HepG2 (cell line): Measurements from ENCODE around the gene CDK14. TPM values are rescaled to one million over a fixed set of nuclear protein-coding genes. Genes with fewer than 3 reads are reported as not detected.

ENCODE experiments used
- AHR ChIP-seq: IDR thresholded peaks from 2 replicates; pipeline ENCODE4 v1.6.1; 2018; ENCODE audit warnings: missing genetic modification reagents, missing compliant biosample characterization
- BORCS8-MEF2B ChIP-seq: sonication (generic); formaldehyde crosslinking; IDR thresholded peaks from 2 replicates; pipeline ENCODE4 v1.8.0; 2022; ENCODE audit warnings: mild to moderate bottlenecking, missing genetic modification reagents
- GATAD2A ChIP-seq: IDR thresholded peaks from 2 replicates; pipeline ENCODE4 v1.6.1; 2016
- GPN1 ChIP-seq: sonication (generic); formaldehyde crosslinking; IDR thresholded peaks from 2 replicates; pipeline ENCODE4 v1.5.1; 2020; ENCODE audit warnings: missing genetic modification reagents, borderline replicate concordance
- JUNB ChIP-seq: sonication (generic); formaldehyde crosslinking; IDR thresholded peaks from 2 replicates; pipeline ENCODE4 v1.8.0; 2022; ENCODE audit warnings: missing genetic modification reagents, mild to moderate bottlenecking, borderline replicate concordance
- MED1 ChIP-seq: sonication (generic); formaldehyde crosslinking; IDR thresholded peaks from 2 replicates; pipeline ENCODE4 v1.4.0; 2020; ENCODE audit warnings: missing genetic modification reagents
- PITX1 ChIP-seq: sonication (generic); formaldehyde crosslinking; IDR thresholded peaks from 2 replicates; pipeline ENCODE4 v1.5.1; 2020; ENCODE audit warnings: mild to moderate bottlenecking, missing genetic modification reagents
- SRSF1 ChIP-seq: fragments of 200-400 bp; formaldehyde crosslinking; optimal IDR thresholded peaks from 2 replicates; pipeline ENCODE3; 2017; ENCODE audit warnings: mild to moderate bottlenecking, low read depth, low read length, moderate library complexity
- TGIF2 ChIP-seq: IDR thresholded peaks from 2 replicates; pipeline ENCODE4 v1.6.1; 2016; ENCODE audit warnings: control low read depth, missing compliant biosample characterization
- ZMYM4 ChIP-seq: sonication (generic); formaldehyde crosslinking; IDR thresholded peaks from 2 replicates; pipeline ENCODE4 v1.8.1; 2023; ENCODE audit warnings: mild to moderate bottlenecking, missing genetic modification reagents
- ZNF333 ChIP-seq: sonication (generic); formaldehyde crosslinking; IDR thresholded peaks from 2 replicates; pipeline ENCODE4 v1.4.0; 2020; ENCODE audit warnings: mild to moderate bottlenecking, missing genetic modification reagents, borderline replicate concordance
- polyA plus RNA-seq, 8 experiments: library from polyadenylated mRNA; depleted of rRNA in 3 of 8; stranded (reverse) in 7 of 8; unstranded in 1 of 8; fragments of >200 nt; fragmentation: Illumina TruSeq in 4 of 8; extraction: Trizol in 4 of 8; gene quantifications; 2 replicates each; pipeline versions ENCODE4 v1.2.1 to v1.2.3, GENCODE V29; 2011 to 2016; ENCODE audit warnings: low read depth in 4 of 8, missing spikeins in 1 of 8, mixed read lengths in 1 of 8; ENCODE audit not compliant: insufficient read depth in 1 of 8
- total RNA-seq, 5 experiments: library from RNA; depleted of rRNA; stranded (reverse); fragments of >200 nt; fragmentation: Illumina TruSeq; extraction: Trizol; gene quantifications; 2 replicates each; pipeline ENCODE4 v1.2.3, GENCODE V29; 2016; ENCODE audit warnings: low read depth in 1 of 5
- TF ChIP-seq, protein P1 (sequence below): sonication (generic); formaldehyde crosslinking; IDR thresholded peaks from 2 replicates; pipeline ENCODE4 v1.5.1; 2020; ENCODE audit warnings: mild to moderate bottlenecking, missing genetic modification reagents, borderline replicate concordance
- TF ChIP-seq, protein P2 (sequence below): sonication (generic); formaldehyde crosslinking; IDR thresholded peaks from 2 replicates; pipeline ENCODE4 v1.4.0; 2020; ENCODE audit warnings: missing genetic modification reagents, mild to moderate bottlenecking, borderline replicate concordance
- TF ChIP-seq, protein P3 (sequence below): IDR thresholded peaks from 2 replicates; pipeline ENCODE4 v1.6.1; 2012; ENCODE audit warnings: inconsistent platforms
- TF ChIP-seq, protein P4 (sequence below), 2 experiments: sonication (generic) in 1 of 2; formaldehyde crosslinking in 1 of 2; IDR thresholded peaks; 2 replicates each; pipeline versions ENCODE4 v1.4.0 to v1.6.1; 2016 to 2020; ENCODE audit warnings: borderline replicate concordance in 1 of 2, low read depth in 1 of 2, mild to moderate bottlenecking in 1 of 2, missing genetic modification reagents in 1 of 2
- TF ChIP-seq, protein P5 (sequence below): sonication (generic); formaldehyde crosslinking; IDR thresholded peaks from 2 replicates; pipeline ENCODE4 v1.4.0; 2020; ENCODE audit warnings: mild to moderate bottlenecking, missing genetic modification reagents

CDK14 gene
- total and polyA plus RNA-seq, 2 of the 13 experiments (the other 11 are each of a cell fraction or from before 2014, with no cell fraction given) = 0.26 to 0.71 TPM

DNA sequence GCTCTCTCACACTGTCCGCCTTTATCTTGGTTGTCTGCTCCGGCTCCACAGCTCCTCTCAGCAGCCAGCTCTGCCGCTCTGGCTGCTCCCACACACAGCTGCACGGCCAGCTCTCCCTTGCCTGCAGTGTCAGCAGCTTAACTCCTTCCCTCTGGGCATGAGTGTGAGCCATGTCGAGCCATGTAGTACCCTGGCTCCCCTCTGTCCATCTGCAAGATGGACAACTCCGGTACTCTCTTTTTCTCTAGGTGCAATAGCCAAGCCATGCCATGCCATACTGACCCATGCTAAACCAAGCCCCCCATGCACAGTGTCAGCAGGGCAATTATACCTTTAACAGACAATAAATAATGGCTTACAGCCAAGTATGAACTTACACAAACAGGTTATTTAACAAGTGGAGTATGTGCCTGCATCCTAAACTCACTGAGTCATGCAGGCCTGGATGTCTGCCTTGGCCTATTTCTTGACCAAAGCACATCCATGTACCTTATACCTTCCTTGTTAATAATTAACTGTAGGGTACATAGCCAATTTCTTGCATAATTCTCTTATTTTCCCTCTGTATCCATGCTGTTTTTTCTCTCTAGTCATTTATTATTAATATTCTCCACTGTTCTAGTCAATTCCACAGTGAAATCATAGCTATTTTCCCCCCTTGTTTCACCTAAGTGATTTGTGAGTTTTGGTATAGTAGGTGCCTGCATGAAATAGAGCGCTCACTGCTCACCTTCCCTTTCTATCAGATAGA lies 170.9 kb downstream of the CDK14 start (continued):
- TF ChIP-seq, protein P1, sequence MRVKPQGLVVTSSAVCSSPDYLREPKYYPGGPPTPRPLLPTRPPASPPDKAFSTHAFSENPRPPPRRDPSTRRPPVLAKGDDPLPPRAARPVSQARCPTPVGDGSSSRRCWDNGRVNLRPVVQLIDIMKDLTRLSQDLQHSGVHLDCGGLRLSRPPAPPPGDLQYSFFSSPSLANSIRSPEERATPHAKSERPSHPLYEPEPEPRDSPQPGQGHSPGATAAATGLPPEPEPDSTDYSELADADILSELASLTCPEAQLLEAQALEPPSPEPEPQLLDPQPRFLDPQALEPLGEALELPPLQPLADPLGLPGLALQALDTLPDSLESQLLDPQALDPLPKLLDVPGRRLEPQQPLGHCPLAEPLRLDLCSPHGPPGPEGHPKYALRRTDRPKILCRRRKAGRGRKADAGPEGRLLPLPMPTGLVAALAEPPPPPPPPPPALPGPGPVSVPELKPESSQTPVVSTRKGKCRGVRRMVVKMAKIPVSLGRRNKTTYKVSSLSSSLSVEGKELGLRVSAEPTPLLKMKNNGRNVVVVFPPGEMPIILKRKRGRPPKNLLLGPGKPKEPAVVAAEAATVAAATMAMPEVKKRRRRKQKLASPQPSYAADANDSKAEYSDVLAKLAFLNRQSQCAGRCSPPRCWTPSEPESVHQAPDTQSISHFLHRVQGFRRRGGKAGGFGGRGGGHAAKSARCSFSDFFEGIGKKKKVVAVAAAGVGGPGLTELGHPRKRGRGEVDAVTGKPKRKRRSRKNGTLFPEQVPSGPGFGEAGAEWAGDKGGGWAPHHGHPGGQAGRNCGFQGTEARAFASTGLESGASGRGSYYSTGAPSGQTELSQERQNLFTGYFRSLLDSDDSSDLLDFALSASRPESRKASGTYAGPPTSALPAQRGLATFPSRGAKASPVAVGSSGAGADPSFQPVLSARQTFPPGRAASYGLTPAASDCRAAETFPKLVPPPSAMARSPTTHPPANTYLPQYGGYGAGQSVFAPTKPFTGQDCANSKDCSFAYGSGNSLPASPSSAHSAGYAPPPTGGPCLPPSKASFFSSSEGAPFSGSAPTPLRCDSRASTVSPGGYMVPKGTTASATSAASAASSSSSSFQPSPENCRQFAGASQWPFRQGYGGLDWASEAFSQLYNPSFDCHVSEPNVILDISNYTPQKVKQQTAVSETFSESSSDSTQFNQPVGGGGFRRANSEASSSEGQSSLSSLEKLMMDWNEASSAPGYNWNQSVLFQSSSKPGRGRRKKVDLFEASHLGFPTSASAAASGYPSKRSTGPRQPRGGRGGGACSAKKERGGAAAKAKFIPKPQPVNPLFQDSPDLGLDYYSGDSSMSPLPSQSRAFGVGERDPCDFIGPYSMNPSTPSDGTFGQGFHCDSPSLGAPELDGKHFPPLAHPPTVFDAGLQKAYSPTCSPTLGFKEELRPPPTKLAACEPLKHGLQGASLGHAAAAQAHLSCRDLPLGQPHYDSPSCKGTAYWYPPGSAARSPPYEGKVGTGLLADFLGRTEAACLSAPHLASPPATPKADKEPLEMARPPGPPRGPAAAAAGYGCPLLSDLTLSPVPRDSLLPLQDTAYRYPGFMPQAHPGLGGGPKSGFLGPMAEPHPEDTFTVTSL (CRISPR knock-in tag) = peak; percentile 81; the same call in 1 of the 2 replicates
- TF ChIP-seq GATAD2A (CRISPR knock-in tag) = peak; percentile 95
- TF ChIP-seq, protein P2, sequence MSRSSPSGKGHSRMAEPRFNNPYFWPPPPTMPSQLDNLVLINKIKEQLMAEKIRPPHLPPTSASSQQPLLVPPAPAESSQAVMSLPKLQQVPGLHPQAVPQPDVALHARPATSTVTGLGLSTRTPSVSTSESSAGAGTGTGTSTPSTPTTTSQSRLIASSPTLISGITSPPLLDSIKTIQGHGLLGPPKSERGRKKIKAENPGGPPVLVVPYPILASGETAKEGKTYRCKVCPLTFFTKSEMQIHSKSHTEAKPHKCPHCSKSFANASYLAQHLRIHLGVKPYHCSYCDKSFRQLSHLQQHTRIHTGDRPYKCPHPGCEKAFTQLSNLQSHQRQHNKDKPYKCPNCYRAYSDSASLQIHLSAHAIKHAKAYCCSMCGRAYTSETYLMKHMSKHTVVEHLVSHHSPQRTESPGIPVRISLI (CRISPR knock-in tag) = peak; percentile 62; the same call in 1 of the 2 replicates
- TF ChIP-seq, protein P3, sequence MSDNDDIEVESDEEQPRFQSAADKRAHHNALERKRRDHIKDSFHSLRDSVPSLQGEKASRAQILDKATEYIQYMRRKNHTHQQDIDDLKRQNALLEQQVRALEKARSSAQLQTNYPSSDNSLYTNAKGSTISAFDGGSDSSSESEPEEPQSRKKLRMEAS = peak; percentile 13; the same call in 1 of the 2 replicates
- TF ChIP-seq, protein P4, sequence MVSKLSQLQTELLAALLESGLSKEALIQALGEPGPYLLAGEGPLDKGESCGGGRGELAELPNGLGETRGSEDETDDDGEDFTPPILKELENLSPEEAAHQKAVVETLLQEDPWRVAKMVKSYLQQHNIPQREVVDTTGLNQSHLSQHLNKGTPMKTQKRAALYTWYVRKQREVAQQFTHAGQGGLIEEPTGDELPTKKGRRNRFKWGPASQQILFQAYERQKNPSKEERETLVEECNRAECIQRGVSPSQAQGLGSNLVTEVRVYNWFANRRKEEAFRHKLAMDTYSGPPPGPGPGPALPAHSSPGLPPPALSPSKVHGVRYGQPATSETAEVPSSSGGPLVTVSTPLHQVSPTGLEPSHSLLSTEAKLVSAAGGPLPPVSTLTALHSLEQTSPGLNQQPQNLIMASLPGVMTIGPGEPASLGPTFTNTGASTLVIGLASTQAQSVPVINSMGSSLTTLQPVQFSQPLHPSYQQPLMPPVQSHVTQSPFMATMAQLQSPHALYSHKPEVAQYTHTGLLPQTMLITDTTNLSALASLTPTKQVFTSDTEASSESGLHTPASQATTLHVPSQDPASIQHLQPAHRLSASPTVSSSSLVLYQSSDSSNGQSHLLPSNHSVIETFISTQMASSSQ (IDR thresholded peaks at IDR 0.05; ENCODE audit: low read depth) = peak; percentile 99
- TF ChIP-seq, protein P4 (CRISPR knock-in tag; IDR thresholded peaks at IDR 0.05; ENCODE audit: borderline replicate concordance) = peak; percentile 99
- no peak for TF ChIP-seq GPN1 (CRISPR knock-in tag)
- TF ChIP-seq SRSF1 = no peak
- peak; percentile 79 for TF ChIP-seq PITX1
- TF ChIP-seq TGIF2 (CRISPR knock-in tag) = no peak
- no peak for TF ChIP-seq AHR (CRISPR knock-in tag)
- TF ChIP-seq, protein P5, sequence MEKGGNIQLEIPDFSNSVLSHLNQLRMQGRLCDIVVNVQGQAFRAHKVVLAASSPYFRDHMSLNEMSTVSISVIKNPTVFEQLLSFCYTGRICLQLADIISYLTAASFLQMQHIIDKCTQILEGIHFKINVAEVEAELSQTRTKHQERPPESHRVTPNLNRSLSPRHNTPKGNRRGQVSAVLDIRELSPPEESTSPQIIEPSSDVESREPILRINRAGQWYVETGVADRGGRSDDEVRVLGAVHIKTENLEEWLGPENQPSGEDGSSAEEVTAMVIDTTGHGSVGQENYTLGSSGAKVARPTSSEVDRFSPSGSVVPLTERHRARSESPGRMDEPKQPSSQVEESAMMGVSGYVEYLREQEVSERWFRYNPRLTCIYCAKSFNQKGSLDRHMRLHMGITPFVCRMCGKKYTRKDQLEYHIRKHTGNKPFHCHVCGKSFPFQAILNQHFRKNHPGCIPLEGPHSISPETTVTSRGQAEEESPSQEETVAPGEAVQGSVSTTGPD (CRISPR knock-in tag) = 0 out of 2 replicates have a peak, but pooled peaks have one; percentile 22
- TF ChIP-seq BORCS8-MEF2B = no peak
- no peak for TF ChIP-seq ZNF333
- peak; percentile 60 for TF ChIP-seq ZMYM4 (CRISPR knock-in tag)
- TF ChIP-seq MED1 (CRISPR knock-in tag) = peak; percentile 82; the same call in 1 of the 2 replicates
- TF ChIP-seq JUNB (CRISPR knock-in tag) = peak; percentile 52; the same call in 1 of the 2 replicates
